WI38 (cell line): Measurements from ENCODE around the gene ANKRD33B.

Experiments used
- H3K4me3 ChIP-seq: 2 replicates; pipeline ENCODE4 v1.5.1; 2011; ENCODE audit warnings: low read depth, mild to moderate bottlenecking, control low read depth, low read length
- TF ChIP-seq, protein P1 (sequence below): IDR thresholded peaks from 2 replicates; pipeline ENCODE4 v1.5.1; 2012; ENCODE audit warnings: low read depth, mild to moderate bottlenecking, control low read depth, low read length

ANKRD33B gene

DNA sequence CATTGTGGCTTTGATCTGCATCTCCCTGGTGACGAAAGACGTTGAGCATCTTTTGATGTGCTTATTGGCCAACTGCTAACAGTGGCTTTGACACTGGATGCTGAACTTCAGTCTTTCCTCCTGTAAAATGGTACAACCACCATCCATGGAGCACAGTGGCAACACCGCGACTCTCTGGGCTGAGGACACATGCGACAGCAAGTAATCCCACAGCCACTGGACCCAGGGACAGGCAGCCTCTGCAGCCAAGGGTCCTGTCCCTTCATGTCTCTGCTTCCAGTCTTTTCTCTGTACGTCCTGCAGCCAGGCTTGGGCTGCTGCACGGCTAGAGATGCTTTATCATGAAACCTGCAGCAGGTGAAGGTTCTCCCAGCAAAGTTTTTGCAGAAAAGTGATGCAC lies 113.7 kb downstream of the ANKRD33B start:
- H3K4me3 ChIP-seq: no peak overlapping the region
- TF ChIP-seq, protein P1, sequence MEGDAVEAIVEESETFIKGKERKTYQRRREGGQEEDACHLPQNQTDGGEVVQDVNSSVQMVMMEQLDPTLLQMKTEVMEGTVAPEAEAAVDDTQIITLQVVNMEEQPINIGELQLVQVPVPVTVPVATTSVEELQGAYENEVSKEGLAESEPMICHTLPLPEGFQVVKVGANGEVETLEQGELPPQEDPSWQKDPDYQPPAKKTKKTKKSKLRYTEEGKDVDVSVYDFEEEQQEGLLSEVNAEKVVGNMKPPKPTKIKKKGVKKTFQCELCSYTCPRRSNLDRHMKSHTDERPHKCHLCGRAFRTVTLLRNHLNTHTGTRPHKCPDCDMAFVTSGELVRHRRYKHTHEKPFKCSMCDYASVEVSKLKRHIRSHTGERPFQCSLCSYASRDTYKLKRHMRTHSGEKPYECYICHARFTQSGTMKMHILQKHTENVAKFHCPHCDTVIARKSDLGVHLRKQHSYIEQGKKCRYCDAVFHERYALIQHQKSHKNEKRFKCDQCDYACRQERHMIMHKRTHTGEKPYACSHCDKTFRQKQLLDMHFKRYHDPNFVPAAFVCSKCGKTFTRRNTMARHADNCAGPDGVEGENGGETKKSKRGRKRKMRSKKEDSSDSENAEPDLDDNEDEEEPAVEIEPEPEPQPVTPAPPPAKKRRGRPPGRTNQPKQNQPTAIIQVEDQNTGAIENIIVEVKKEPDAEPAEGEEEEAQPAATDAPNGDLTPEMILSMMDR: no peak

DNA sequence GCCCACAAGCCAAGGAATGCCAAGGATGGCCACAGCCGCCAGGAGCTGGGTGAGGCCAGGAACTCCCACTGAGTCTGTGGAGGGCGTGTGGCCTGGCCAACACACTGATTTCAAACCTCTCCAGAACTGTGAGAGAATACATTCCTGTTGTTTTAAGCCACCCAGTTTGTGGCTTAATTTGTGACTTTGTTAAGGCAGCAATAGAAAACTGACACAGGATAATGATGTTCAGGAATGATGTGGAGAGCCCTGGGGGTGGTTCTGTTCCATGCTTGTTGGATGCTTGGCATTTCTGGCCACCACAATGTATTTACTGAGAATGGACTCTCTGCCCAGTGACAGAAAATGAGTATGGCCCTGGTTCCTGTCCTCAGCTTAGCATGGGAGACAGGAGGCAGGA lies 114.4 kb downstream of the ANKRD33B start:
- TF ChIP-seq, protein P1: no peak
- H3K4me3 ChIP-seq: no peak overlapping the region

DNA sequence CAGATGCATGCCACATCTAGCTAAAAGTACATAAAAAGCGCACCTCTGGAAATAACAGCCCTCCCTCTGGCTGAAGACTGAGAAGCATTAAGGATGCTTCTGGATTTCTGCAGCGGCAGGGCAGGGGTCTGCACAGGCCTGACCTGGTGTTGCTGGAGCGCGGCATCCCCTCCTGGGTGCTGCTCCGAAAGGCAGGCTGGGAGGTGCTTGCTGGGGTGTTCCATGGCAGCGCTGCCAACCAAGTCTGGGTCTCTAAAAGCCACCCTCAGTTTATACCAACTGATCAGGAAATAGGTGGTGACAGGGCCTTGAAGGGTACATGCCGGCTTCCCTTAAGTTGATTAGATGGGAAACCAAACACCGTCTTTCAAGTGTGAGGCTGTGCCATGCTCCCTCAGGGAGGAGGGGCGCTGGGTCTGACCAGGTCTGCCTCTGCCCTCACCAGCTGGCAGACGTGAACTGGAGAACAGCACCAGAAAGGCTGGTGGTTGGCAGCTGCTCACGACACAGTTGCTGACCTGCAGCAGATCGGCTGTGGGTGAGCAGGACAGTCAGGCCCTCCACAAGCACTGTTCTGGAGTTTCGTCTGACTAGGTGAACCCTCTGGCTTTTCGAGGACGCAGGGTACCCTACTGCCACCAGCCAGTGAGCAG lies 115.6 kb downstream of the ANKRD33B start:
- H3K4me3 ChIP-seq: no peak overlapping the region
- TF ChIP-seq, protein P1: no peak

DNA sequence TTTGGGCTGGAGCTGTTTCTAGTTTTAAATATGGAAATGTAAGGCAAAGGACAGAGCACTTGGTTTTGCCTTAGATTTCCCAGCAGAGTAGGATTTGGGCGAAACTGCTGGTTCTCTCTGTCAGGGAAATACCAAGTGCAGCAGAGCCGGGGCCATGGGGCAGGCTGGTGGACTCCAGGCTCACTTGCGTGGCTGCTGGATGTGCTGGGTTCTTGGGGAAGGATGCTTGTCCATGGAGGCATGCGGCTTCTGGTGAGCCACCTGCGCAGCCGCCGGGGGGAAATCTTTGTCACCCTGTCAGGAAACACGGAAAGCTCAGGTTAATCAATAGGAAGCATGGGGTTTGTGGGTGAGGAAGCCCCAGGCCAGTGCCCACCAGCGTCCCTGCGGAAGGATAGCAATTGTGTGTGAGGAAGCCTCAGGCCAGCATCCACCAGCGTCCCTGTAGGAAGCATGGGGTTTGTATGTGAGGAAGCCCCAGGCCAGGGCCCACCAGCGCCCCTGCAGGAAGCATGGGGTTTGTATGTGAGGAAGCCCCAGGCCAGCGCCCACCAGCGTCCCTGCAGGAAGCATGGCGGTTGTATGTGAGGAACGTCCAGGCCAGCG lies 117.1 kb downstream of the ANKRD33B start:
- H3K4me3 ChIP-seq: no peak overlapping the region
- TF ChIP-seq, protein P1: no peak

DNA sequence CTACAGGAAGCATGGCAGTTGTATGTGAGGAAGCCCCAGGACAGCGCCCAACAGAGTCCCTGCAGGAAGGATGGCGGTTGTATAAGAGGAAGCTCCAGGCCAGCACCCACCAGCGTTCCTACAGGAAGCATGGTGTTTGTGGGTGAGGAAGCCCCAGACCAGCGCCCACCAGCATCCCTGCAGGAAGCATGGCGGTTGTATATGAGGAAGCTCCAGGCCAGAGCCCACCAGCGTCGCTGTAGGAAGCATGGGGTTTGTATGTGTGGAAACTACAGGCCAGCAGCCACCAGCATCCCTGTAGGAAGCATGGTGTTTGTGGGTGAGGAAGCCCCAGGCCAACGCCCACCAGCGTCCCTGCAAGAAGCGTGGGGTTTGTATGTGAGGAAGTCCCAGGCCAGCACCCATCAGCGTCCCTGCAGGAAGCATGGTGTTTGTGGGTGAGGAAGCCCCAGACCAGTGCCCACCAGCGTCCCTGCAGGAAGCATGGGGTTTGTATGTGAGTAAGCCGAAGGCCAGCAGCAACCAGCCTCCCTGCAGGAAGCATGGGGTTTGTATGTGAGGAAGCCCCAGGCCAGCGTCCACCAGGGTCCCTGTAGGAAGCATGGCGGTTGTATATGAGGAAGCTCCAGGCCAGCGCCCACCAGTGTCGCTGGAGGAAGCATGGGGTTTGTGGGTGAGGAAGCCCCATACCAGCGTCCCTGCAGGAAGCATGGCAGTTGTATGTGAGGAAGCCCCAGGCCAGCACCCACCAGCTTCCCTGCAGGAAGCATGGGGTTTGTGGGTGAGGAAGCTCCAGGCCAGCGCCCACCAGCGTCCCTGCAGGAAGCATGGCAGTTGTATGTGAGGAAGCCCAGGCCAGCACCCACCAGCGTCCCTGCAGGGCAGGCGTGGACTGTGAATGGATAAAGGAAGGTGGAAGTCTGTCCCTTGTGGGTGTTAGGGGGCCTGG lies 118.1 kb downstream of the ANKRD33B start:
- TF ChIP-seq, protein P1: no peak
- H3K4me3 ChIP-seq: no peak overlapping the region

DNA sequence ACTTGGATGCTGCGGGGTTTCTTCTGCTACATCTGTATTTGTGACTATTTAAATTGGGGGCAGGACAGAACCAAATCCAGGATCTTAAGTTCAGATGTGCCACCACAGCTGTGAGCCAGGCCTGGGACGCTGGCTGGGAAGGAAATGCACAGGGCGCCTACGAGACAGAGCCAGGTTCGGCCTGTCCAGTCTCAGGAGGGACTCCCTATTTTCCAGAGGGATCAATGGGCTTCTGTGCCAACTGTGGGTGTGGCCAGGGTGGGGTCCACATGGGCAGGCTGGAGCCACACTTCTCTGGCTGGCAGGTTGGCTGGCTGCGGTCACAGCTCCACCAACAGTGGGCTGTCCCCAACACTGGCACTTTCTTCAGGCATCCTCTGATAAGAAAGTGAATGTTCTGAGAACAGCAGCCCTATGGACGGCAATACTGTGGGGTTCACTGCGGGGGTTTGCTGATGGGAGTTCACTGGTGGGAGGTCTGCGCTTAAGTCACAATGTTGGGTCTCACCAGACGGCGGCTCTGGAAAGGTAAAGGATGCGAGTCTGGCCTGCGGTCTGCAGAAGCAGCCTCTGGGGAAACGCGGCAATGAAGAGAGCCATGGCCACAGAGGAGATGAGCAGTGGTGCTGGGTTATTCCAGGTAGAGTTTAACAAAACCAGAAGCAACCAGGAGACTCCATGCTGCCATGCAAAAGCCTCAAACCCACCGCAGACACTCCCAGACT lies 119.1 kb downstream of the ANKRD33B start:
- H3K4me3 ChIP-seq: no peak overlapping the region
- TF ChIP-seq, protein P1: no peak
